Glutamatergic neuron (in vitro differentiated cells): ENCODE results near the gene SNHG17. TPM values are rescaled to one million over a fixed set of nuclear protein-coding genes. Genes with fewer than 3 reads are reported as not detected.
"Not testable (repeated sequence)": the region's sequence is repeated elsewhere in the genome, so short reads cannot be mapped to it uniquely, and the experiment has no call there.

Experiments
- DNase-seq: peaks from one replicate; pipeline ENCODE4 v3.0.0; 2022
- H3K27ac Mint-ChIP-seq: one replicate; pipeline ENCODE4 v1.8.0; 2020; ENCODE audit warnings: mild to moderate bottlenecking, mixed read lengths, inconsistent platforms; ENCODE audit not compliant: unreplicated experiment
- H3K27me3 Mint-ChIP-seq: one replicate; pipeline ENCODE4 v1.8.0; 2020; ENCODE audit warnings: mild to moderate bottlenecking, moderate library complexity, mixed read lengths, inconsistent platforms; ENCODE audit not compliant: unreplicated experiment
- H3K36me3 Mint-ChIP-seq: one replicate; pipeline ENCODE4 v1.8.0; 2020; ENCODE audit warnings: mild to moderate bottlenecking, mixed read lengths, inconsistent platforms; ENCODE audit not compliant: unreplicated experiment
- H3K4me1 Mint-ChIP-seq: one replicate; pipeline ENCODE4 v1.8.0; 2020; ENCODE audit warnings: mild to moderate bottlenecking, low read depth, mixed read lengths, inconsistent platforms; ENCODE audit not compliant: unreplicated experiment
- H3K4me3 Mint-ChIP-seq: one replicate; pipeline ENCODE4 v1.8.0; 2020; ENCODE audit warnings: mild to moderate bottlenecking, mixed read lengths, inconsistent platforms; ENCODE audit not compliant: unreplicated experiment
- H3K9me3 Mint-ChIP-seq: one replicate; pipeline ENCODE4 v1.8.0; 2020; ENCODE audit warnings: mild to moderate bottlenecking, moderate library complexity, mixed read lengths, inconsistent platforms; ENCODE audit not compliant: unreplicated experiment
- total RNA-seq: library from RNA; stranded (reverse); fragmentation: NEBNext Ultra II Directional; extraction: Animal tissue kit (Norgen Biotek cat#: 25700); gene quantifications from one replicate; pipeline ENCODE4 v1.2.1, GENCODE V29; 2021; ENCODE audit not compliant: unreplicated experiment
- TF ChIP-seq, protein P1 (sequence below): fragments of 200-600 bp; sonication (generic); IDR thresholded peaks from one replicate; pipeline ENCODE4 v1.5.0; 2021; ENCODE audit not compliant: partially characterized antibody, unreplicated experiment

Gene SNHG17
- total RNA-seq, 1 donor from 2014 or later = 33.0 TPM

DNA sequence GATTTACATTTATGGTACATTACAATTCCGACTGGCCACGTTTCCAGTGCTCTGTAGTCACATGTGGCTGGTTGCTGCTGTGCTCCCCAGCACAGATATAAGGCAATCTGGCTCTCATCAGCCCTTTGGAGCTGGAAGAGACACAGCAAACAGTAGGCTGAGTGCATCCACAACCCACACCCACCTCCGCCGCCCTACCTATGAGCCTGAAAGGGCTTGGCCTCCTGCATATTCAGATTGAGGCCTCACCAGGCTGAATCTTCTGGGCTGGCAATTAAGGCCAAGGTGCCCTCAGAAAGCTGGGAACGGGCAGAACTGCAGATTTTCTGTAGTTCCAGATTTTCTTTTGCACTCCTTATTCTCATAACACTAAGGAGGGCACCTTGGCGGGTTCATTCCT is 2.7 kb upstream of the SNHG17 start:
- H3K9me3 Mint-ChIP-seq = peaks cover 3% of the 10 kb centered on the region
- peaks cover 2% of the 10 kb centered on the region for H3K27me3 Mint-ChIP-seq
- peaks cover 10% of the 10 kb centered on the region for H3K4me1 Mint-ChIP-seq
- H3K4me3 Mint-ChIP-seq = no peak overlapping the region
- H3K27ac Mint-ChIP-seq = no peak overlapping the region
- TF ChIP-seq, protein P1, sequence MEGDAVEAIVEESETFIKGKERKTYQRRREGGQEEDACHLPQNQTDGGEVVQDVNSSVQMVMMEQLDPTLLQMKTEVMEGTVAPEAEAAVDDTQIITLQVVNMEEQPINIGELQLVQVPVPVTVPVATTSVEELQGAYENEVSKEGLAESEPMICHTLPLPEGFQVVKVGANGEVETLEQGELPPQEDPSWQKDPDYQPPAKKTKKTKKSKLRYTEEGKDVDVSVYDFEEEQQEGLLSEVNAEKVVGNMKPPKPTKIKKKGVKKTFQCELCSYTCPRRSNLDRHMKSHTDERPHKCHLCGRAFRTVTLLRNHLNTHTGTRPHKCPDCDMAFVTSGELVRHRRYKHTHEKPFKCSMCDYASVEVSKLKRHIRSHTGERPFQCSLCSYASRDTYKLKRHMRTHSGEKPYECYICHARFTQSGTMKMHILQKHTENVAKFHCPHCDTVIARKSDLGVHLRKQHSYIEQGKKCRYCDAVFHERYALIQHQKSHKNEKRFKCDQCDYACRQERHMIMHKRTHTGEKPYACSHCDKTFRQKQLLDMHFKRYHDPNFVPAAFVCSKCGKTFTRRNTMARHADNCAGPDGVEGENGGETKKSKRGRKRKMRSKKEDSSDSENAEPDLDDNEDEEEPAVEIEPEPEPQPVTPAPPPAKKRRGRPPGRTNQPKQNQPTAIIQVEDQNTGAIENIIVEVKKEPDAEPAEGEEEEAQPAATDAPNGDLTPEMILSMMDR = no peak
- no peak for DNase-seq
- peaks cover 3% of the 10 kb centered on the region for H3K36me3 Mint-ChIP-seq

DNA sequence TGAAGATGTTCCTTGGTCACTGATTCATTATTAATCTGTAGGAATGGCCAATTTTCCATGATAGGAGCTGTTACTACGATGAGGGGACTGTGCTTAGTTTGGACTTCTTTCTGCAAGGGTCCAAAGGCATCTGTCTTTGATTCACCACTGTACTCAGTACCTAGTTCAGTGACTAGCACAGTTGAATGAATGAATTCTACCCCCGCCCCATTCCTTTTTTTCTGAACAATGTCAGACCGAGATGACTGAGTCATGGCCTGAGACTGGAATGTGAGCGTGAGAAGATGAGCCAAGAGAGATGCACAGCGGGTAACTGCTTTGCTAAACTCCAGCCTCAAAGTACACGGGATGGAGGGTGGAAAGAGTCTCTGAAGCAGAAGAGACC is 419 bp upstream of the SNHG17 start:
- Mint-ChIP-seq H3K4me1 (peaks cover 3% of the 10 kb centered on the region), H3K9me3 (peaks cover 5% of the 10 kb centered on the region), H3K27me3 (peaks cover 4% of the 10 kb centered on the region), H3K27ac (peak overlapping the region; percentile 85), H3K4me3 (peak overlapping the region; percentile 93), H3K36me3 (peaks cover 16% of the 10 kb centered on the region)
- no peak for DNase-seq
- TF ChIP-seq, protein P1 = peak; percentile 52

DNA sequence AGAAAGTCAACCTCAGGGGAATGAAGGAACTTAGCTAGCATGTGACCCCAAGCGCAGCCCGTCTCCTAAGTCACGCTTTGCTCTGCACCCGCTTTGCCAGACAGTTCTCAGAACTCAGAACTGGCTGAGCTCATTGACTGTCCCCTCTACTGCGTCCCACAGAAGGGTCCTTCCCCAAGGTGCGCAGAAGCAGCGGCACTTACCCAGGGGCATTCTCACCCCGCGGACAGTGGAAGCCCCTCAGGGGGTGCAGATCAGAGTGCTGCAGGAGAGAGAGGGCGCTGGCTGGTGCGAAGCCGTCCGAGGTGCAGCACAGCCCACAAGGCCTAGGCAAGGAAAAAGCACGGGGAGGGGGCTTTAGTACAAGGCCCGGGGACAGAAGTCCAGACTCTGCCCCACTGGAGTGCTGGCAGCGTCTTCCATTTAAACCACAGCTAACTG is 807 bp downstream of the SNHG17 start:
- peaks cover 16% of the 10 kb centered on the region for H3K36me3 Mint-ChIP-seq
- DNase-seq = peak; percentile 30
- peak overlapping the region; percentile 93 for H3K4me3 Mint-ChIP-seq
- H3K27ac Mint-ChIP-seq = peak overlapping the region; percentile 78
- TF ChIP-seq, protein P1 = no peak
- H3K27me3 Mint-ChIP-seq = peaks cover 4% of the 10 kb centered on the region
- peaks cover 3% of the 10 kb centered on the region for H3K4me1 Mint-ChIP-seq
- peaks cover 5% of the 10 kb centered on the region for H3K9me3 Mint-ChIP-seq

DNA sequence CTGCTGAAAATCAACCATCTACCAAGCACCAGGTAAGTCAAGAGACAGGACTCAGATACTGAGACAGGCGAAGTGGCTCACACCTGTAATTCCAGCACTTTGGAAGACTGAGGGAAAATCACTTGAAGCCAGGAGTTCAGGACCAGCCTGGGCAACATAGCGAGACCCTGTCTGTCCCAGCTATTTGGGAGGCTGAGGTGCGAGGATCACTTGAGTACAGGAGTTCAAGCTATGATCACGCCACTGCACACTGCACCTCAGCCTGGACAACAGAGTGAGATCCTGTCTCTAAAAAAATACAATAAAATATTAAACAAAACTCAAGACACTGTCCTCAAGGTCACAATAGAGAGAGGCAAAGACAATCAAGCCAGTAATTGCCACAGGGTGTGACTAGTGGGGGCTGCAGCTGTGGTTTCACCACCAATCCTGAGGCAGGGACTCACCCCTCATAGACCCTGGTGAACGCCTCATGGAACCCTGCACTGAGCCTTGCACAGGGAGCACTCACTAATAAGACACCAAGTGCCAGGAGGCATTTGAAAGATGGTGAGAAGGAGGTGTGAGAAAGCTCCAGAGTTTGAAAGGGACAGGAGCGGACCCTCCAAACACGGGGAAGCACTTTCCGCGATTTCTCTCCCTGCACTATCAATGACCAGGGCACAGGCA is 1.7 kb downstream of the SNHG17 start:
- Mint-ChIP-seq H3K27me3 (peaks cover 6% of the 10 kb centered on the region), H3K9me3 (peaks cover 5% of the 10 kb centered on the region), H3K27ac (no peak overlapping the region), H3K4me1 (peaks cover 6% of the 10 kb centered on the region), H3K36me3 (peaks cover 21% of the 10 kb centered on the region), H3K4me3 (peak overlapping the region; percentile 93)
- TF ChIP-seq, protein P1 = no peak
- DNase-seq = no peak

DNA sequence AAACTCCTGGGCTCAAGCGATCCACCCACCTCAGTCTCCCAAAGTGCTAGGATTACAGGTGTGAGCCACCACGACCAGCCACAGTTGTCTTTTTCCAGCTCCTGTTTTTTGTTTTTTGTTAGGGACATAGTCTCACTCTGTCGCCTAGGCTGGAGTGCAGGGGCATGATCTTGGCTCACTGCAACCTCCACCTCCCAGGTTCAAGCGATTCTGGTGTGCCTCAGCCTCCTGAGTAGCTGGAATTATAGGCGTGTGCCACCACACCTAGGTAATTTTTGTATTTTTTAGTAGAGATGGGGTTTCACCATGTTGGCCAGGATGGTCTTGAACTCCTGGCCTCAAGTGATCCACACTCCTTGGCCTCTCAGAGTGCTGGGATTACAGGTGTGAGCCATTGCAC is 2.3 kb downstream of the SNHG17 start:
- Mint-ChIP-seq H3K36me3 (peaks cover 21% of the 10 kb centered on the region), H3K4me1 (peaks cover 10% of the 10 kb centered on the region)
- not testable (repeated sequence) for H3K27ac Mint-ChIP-seq, H3K4me3 Mint-ChIP-seq, H3K9me3 Mint-ChIP-seq, H3K27me3 Mint-ChIP-seq, DNase-seq
